ENCODE results near the gene BID.

BID gene

DNA sequence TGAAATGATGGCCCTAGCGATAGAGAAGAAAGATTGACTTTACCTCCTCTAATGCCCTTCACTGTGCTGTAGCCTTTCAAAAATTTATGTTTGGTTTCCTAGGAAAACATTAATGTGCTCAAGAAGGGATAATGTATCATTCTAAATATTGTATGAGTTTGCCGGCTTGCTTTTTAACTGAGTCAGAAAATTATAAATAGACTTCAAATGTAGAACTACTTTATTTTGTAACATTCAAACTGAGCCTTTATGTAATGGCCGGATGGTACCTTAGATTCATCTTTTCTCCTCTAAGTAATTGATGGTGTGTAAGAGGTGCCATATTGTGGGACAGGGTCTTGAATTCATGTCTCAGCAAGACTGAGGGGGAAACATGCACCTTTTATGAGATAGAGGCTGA lies 57.7 kb downstream of the BID start:
- TF ChIP-seq FOXP2 (optimal IDR thresholded peaks at IDR 0.05; ENCODE audit: borderline replicate concordance, extremely low read depth, extremely low read length, insufficient read depth) (no peak), SIN3A (IDR thresholded peaks at IDR 0.05; ENCODE audit: borderline replicate concordance, insufficient read depth, low read length) (no peak), POLR2AphosphoS5 (IDR thresholded peaks at IDR 0.05; ENCODE audit: low read depth, low read length) (no peak), TAF1 (IDR thresholded peaks at IDR 0.05; ENCODE audit: borderline replicate concordance, insufficient read depth, low read length) (no peak)
- TF ChIP-seq, protein P1, sequence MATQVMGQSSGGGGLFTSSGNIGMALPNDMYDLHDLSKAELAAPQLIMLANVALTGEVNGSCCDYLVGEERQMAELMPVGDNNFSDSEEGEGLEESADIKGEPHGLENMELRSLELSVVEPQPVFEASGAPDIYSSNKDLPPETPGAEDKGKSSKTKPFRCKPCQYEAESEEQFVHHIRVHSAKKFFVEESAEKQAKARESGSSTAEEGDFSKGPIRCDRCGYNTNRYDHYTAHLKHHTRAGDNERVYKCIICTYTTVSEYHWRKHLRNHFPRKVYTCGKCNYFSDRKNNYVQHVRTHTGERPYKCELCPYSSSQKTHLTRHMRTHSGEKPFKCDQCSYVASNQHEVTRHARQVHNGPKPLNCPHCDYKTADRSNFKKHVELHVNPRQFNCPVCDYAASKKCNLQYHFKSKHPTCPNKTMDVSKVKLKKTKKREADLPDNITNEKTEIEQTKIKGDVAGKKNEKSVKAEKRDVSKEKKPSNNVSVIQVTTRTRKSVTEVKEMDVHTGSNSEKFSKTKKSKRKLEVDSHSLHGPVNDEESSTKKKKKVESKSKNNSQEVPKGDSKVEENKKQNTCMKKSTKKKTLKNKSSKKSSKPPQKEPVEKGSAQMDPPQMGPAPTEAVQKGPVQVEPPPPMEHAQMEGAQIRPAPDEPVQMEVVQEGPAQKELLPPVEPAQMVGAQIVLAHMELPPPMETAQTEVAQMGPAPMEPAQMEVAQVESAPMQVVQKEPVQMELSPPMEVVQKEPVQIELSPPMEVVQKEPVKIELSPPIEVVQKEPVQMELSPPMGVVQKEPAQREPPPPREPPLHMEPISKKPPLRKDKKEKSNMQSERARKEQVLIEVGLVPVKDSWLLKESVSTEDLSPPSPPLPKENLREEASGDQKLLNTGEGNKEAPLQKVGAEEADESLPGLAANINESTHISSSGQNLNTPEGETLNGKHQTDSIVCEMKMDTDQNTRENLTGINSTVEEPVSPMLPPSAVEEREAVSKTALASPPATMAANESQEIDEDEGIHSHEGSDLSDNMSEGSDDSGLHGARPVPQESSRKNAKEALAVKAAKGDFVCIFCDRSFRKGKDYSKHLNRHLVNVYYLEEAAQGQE (IDR thresholded peaks at IDR 0.05; ENCODE audit: insufficient read depth in 1 of 2, low read depth in 2 of 2, low read length in 2 of 2) = no peak

DNA sequence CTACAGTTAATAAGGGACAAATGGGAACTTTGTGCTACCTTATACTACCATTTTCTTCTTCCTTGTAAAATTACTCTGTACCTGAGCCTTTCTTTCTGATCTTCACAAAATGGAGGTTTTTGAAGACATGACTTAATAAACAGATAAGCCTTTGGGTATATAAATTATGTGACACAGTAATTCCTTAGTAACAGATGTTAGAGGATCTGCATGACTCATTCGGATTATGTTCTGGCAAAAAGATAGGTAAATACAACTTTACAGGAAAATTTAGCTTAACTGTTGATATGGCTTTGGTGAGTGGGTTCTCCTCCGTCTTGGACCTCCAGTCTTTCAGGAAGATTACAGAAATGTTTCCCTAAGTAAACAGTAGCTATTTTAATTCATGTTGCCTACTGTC lies 61.8 kb downstream of the BID start:
- TF ChIP-seq FOXP2 (optimal IDR thresholded peaks at IDR 0.05; ENCODE audit: borderline replicate concordance, extremely low read depth, extremely low read length, insufficient read depth) = no peak
- TF ChIP-seq TAF1 (IDR thresholded peaks at IDR 0.05; ENCODE audit: borderline replicate concordance, insufficient read depth, low read length) = no peak
- no peak for TF ChIP-seq POLR2AphosphoS5 (IDR thresholded peaks at IDR 0.05; ENCODE audit: low read depth, low read length)
- TF ChIP-seq, protein P1 (IDR thresholded peaks at IDR 0.05; ENCODE audit: insufficient read depth in 1 of 2, low read depth in 2 of 2, low read length in 2 of 2) = no peak
- TF ChIP-seq SIN3A (IDR thresholded peaks at IDR 0.05; ENCODE audit: borderline replicate concordance, insufficient read depth, low read length) = no peak

GRCh38 chr22:17710023-17710422 lies 64.2 kb downstream of the BID start:
- TF ChIP-seq TAF1 (IDR thresholded peaks at IDR 0.05; ENCODE audit: borderline replicate concordance, insufficient read depth, low read length) = no peak
- no peak for TF ChIP-seq POLR2AphosphoS5 (IDR thresholded peaks at IDR 0.05; ENCODE audit: low read depth, low read length)
- TF ChIP-seq SIN3A (IDR thresholded peaks at IDR 0.05; ENCODE audit: borderline replicate concordance, insufficient read depth, low read length) = no peak

GRCh38 chr22:17707526-17707925 lies 66.7 kb downstream of the BID start:
- no peak for TF ChIP-seq SIN3A (IDR thresholded peaks at IDR 0.05; ENCODE audit: borderline replicate concordance, insufficient read depth, low read length)
- no peak for TF ChIP-seq POLR2AphosphoS5 (IDR thresholded peaks at IDR 0.05; ENCODE audit: low read depth, low read length)
- TF ChIP-seq, protein P1 (IDR thresholded peaks at IDR 0.05; ENCODE audit: insufficient read depth in 1 of 2, low read depth in 2 of 2, low read length in 2 of 2) = no peak
- TF ChIP-seq TAF1 (IDR thresholded peaks at IDR 0.05; ENCODE audit: borderline replicate concordance, insufficient read depth, low read length) = no peak
- TF ChIP-seq FOXP2 (optimal IDR thresholded peaks at IDR 0.05; ENCODE audit: borderline replicate concordance, extremely low read depth, extremely low read length, insufficient read depth) = no peak

- TF ChIP-seq POLR2AphosphoS5 (IDR thresholded peaks at IDR 0.05; ENCODE audit: low read depth, low read length) = no peak
- no peak for TF ChIP-seq SIN3A (IDR thresholded peaks at IDR 0.05; ENCODE audit: borderline replicate concordance, insufficient read depth, low read length)
- TF ChIP-seq TAF1 (IDR thresholded peaks at IDR 0.05; ENCODE audit: borderline replicate concordance, insufficient read depth, low read length) = no peak
Observed at GRCh38 chr22:17706947-17707346, 67.3 kb downstream of the BID start.

DNA sequence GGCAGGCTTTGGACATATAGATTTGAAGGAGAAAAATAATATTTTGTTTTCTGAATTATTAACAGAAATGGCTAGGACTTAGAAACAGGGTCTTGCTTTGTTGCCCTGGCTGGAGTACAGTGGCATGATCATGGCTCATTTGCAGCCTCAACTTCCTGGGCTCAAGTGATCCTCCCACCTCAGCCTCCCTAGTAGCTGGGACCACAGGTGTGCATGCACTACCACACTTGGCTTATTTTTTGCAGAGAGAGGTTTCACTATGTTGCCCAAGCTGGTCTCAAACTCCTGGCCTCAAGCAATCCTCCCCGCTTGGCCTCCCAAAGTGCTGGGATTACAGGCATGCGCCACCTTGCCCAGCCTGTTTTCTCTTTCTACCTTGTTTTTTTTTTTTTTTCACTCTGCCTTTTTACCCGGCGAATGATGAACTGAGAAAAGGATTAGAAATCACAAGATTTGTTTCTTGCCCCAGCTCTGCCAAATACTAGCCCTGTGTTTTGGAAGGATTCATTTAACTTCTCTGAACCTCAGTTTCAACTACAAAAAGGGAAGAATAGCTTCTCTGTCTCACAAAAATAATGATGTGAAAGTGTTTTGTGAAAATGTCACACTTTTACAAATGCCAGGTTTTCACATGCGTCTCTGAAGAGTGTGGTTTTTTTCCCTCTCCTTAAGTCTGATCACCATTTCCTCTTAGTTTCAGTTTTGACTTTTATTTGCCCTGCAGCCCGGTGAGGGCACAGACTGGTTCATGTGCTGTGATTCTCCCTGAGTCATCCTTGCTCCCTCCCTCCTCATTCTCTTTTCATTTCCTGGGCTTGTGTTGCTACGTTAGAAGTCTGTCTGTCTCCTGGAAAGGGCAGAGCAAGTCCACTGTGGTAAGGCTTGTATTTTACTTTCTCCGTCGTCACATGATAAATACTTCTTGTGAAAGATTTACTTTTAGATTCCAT lies 68.0 kb downstream of the BID start:
- no peak for TF ChIP-seq FOXP2 (optimal IDR thresholded peaks at IDR 0.05; ENCODE audit: borderline replicate concordance, extremely low read depth, extremely low read length, insufficient read depth)
- TF ChIP-seq, protein P1 (IDR thresholded peaks at IDR 0.05; ENCODE audit: insufficient read depth in 1 of 2, low read depth in 2 of 2, low read length in 2 of 2) = 0 out of 4 replicates have a peak, but pooled peaks of 1 of the 2 experiments have one; percentile 14
